HUES64 (cell line): ENCODE measurements around the gene NPW.

Source experiments
- H3K27ac ChIP-seq: 2 replicates; pipeline ENCODE4 v1.7.0; 2013; ENCODE audit warnings: low read depth, low read length, inconsistent platforms
- H3K27me3 ChIP-seq: 2 replicates; pipeline ENCODE4 v1.6.1; 2013; ENCODE audit warnings: mild to moderate bottlenecking, low read length; ENCODE audit not compliant: insufficient read depth
- H3K36me3 ChIP-seq: 2 replicates; pipeline ENCODE4 v1.6.1; 2013; ENCODE audit warnings: mild to moderate bottlenecking, low read length; ENCODE audit not compliant: insufficient read depth
- H3K4me1 ChIP-seq: 2 replicates; pipeline ENCODE4 v1.6.1; 2013; ENCODE audit warnings: mild to moderate bottlenecking, low read length, moderate library complexity; ENCODE audit not compliant: insufficient read depth
- H3K4me3 ChIP-seq: 2 replicates; pipeline ENCODE4 v1.5.1; 2013; ENCODE audit warnings: mild to moderate bottlenecking, low read length, moderate library complexity
- H3K9ac ChIP-seq: 2 replicates; pipeline ENCODE4 v1.6.1; 2013; ENCODE audit warnings: mild to moderate bottlenecking, low read depth, low read length
- H3K9me3 ChIP-seq: 2 replicates; pipeline ENCODE4 v1.6.1; 2013; ENCODE audit warnings: low read depth, low read length; ENCODE audit not compliant: insufficient read depth
- WGBS: fragments of 150-250, 120-280 bp; methylation state at CpG from one replicate; pipeline ENCODE4 v1.1.7; 2013; ENCODE audit warnings: missing lambda C conversion rate; 5-methylcytosine and 5-hydroxymethylcytosine counted together

NPW gene

DNA sequence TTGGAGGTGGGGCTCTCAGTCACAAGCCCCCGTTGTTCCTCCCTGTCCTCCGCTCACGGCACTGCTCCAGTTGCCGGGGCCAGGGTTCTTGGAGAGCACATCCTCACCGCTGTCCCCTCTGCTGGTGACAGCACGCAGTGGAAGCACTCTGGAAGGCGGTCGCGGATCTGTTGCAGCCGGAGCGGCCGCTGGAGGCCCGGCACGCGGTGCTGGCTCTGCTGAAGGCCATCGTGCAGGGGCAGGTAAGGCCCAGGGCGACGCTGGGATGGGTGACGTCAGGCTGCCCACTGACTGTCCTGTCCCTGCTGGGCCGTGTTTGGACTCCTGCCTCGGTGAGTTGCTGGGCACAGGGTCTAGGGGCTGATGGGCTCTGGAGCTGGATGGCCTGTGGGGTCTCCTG, 33.6 kb downstream of the NPW start:
- H3K36me3 ChIP-seq = peaks cover 37% of the 10 kb centered on the region
- no peaks in the 10 kb centered on the region for H3K27me3 ChIP-seq
- WGBS = 96% methylated on average over 21 of the region's 21 CpGs
- no peak overlapping the region for H3K4me3 ChIP-seq
- no peak overlapping the region for H3K27ac ChIP-seq
- H3K9me3 ChIP-seq = no peaks in the 10 kb centered on the region
- peaks cover 5% of the 10 kb centered on the region; the same call in 1 of the 2 replicates for H3K4me1 ChIP-seq
- no peak overlapping the region for H3K9ac ChIP-seq

GRCh38 chr16:2053897-2054296, 34.3 kb downstream of the NPW start:
- H3K4me1 ChIP-seq = 0 out of 2 replicates have a peak, but pooled peaks cover under 1% of the 10 kb centered on the region
- no peak overlapping the region for H3K27ac ChIP-seq
- no peak overlapping the region for H3K9ac ChIP-seq
- peaks cover 43% of the 10 kb centered on the region for H3K36me3 ChIP-seq
- WGBS = 96% methylated on average over 17 of the region's 17 CpGs
- H3K9me3 ChIP-seq = no peaks in the 10 kb centered on the region
- H3K27me3 ChIP-seq = no peaks in the 10 kb centered on the region
- no peak overlapping the region for H3K4me3 ChIP-seq

- no peak overlapping the region for H3K9ac ChIP-seq
- H3K27me3 ChIP-seq = no peaks in the 10 kb centered on the region
- 96% methylated on average over 29 of the region's 29 CpGs for WGBS
- no peaks in the 10 kb centered on the region for H3K4me1 ChIP-seq
- no peak overlapping the region for H3K27ac ChIP-seq
- H3K4me3 ChIP-seq = no peak overlapping the region
- H3K36me3 ChIP-seq = peaks cover 43% of the 10 kb centered on the region
- H3K9me3 ChIP-seq = no peaks in the 10 kb centered on the region
Observed at GRCh38 chr16:2054543-2055245, 35.1 kb downstream of the NPW start.

GRCh38 chr16:2056077-2056476, 36.5 kb downstream of the NPW start:
- Histone ChIP-seq H3K9ac (no peak overlapping the region), H3K27me3 (no peaks in the 10 kb centered on the region), H3K36me3 (peaks cover 37% of the 10 kb centered on the region), H3K27ac (no peak overlapping the region), H3K4me1 (no peaks in the 10 kb centered on the region), H3K4me3 (no peak overlapping the region), H3K9me3 (no peaks in the 10 kb centered on the region)
- 92% methylated on average over 15 of the region's 15 CpGs for WGBS

GRCh38 chr16:2056681-2057407, 37.3 kb downstream of the NPW start:
- no peak overlapping the region for H3K4me3 ChIP-seq
- H3K36me3 ChIP-seq = peaks cover 35% of the 10 kb centered on the region
- 92% methylated on average over 19 of the region's 19 CpGs for WGBS
- no peak overlapping the region for H3K27ac ChIP-seq
- no peak overlapping the region for H3K9ac ChIP-seq
- no peaks in the 10 kb centered on the region for H3K9me3 ChIP-seq
- no peaks in the 10 kb centered on the region for H3K27me3 ChIP-seq
- no peaks in the 10 kb centered on the region for H3K4me1 ChIP-seq

DNA sequence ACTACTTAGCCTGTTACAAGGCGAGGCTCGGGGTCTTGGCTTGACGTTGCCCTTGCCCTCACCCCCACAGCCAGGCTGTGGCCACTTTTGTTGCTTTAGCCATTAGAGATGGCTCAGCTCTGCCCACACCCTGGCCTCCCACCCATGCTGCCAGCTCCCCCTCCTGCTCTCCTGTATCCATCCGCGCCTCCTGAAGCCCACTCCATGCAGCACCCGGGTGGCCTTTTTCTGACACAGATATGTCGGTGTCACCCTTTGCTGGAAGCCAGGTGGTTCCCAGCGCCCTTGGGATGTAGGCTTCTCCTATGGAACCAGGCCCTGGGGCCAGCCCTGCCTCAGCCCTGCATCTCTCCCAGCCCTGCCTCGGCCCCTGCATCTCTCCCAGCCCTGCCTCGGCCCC, 37.9 kb downstream of the NPW start:
- H3K27me3 ChIP-seq = no peaks in the 10 kb centered on the region
- 97% methylated on average over 10 of the region's 10 CpGs for WGBS

GRCh38 chr16:2058420-2058819, 38.8 kb downstream of the NPW start:
- Histone ChIP-seq H3K27me3 (no peaks in the 10 kb centered on the region), H3K9ac (no peak overlapping the region), H3K36me3 (peaks cover 34% of the 10 kb centered on the region), H3K27ac (no peak overlapping the region), H3K4me3 (no peak overlapping the region), H3K4me1 (no peaks in the 10 kb centered on the region), H3K9me3 (no peaks in the 10 kb centered on the region)
- 93% methylated on average over 13 of the region's 13 CpGs for WGBS

More for the DNA sequence above, 37.9 kb downstream of the NPW start:
- Histone ChIP-seq H3K4me1 (no peaks in the 10 kb centered on the region), H3K27ac (no peak overlapping the region), H3K36me3 (peaks cover 38% of the 10 kb centered on the region), H3K9me3 (no peaks in the 10 kb centered on the region), H3K9ac (no peak overlapping the region), H3K4me3 (no peak overlapping the region)

- Histone ChIP-seq H3K27ac (no peak overlapping the region), H3K9me3 (no peaks in the 10 kb centered on the region), H3K36me3 (peaks cover 29% of the 10 kb centered on the region), H3K4me1 (no peaks in the 10 kb centered on the region), H3K4me3 (no peak overlapping the region), H3K27me3 (no peaks in the 10 kb centered on the region), H3K9ac (no peak overlapping the region)
- WGBS = 95% methylated on average over 10 of the region's 10 CpGs
Observed at GRCh38 chr16:2058872-2059271, 39.3 kb downstream of the NPW start.

GRCh38 chr16:2060346-2060745, 40.8 kb downstream of the NPW start:
- 95% methylated on average over 17 of the region's 17 CpGs for WGBS
- H3K36me3 ChIP-seq = peaks cover 23% of the 10 kb centered on the region; the same call in 1 of the 2 replicates
- no peak overlapping the region for H3K4me3 ChIP-seq
- H3K27ac ChIP-seq = no peak overlapping the region
- no peaks in the 10 kb centered on the region for H3K9me3 ChIP-seq
- no peaks in the 10 kb centered on the region for H3K27me3 ChIP-seq
- no peak overlapping the region for H3K9ac ChIP-seq
- no peaks in the 10 kb centered on the region for H3K4me1 ChIP-seq

DNA sequence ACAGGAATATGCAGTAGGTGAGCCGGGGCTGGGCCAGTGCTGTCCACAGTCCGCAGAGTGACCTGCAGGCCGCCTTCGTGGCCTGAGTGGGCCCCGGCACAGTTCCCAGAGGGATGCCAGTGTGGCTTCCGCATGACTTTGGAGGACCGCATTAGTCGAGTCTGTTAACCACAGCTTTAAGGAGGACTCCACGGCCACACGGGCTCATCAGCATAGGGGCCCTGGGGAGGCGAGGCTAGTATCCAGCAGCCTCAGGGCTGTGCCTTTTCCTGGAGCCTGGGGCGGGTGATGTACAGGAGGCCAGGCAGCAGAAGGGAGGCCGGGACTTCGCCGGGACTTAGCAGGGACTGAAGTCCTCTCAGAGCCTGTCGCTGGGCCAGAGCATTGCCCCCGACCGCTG, 41.4 kb downstream of the NPW start:
- H3K36me3 ChIP-seq = peaks cover 30% of the 10 kb centered on the region

GRCh38 chr16:2061526-2061925, 41.9 kb downstream of the NPW start:
- Histone ChIP-seq H3K36me3 (peaks cover 34% of the 10 kb centered on the region), H3K4me3 (no peak overlapping the region), H3K27me3 (no peaks in the 10 kb centered on the region), H3K9ac (no peak overlapping the region), H3K4me1 (no peaks in the 10 kb centered on the region), H3K9me3 (no peaks in the 10 kb centered on the region), H3K27ac (no peak overlapping the region)
- 95% methylated on average over 13 of the region's 13 CpGs for WGBS

More for the DNA sequence above, 41.4 kb downstream of the NPW start:
- no peak overlapping the region for H3K27ac ChIP-seq
- no peaks in the 10 kb centered on the region for H3K9me3 ChIP-seq
- no peak overlapping the region for H3K9ac ChIP-seq
- H3K4me1 ChIP-seq = no peaks in the 10 kb centered on the region
- H3K27me3 ChIP-seq = no peaks in the 10 kb centered on the region
- 96% methylated on average over 18 of the region's 18 CpGs for WGBS
- H3K4me3 ChIP-seq = no peak overlapping the region
